Measurements from ENCODE around the gene RASGEF1B.

The RASGEF1B gene

GRCh38 chr4:81376720-81377119, 95.0 kb downstream of the RASGEF1B start:
- Histone ChIP-seq H3K4ac (ENCODE audit: low read depth, low read length) (no peak overlapping the region), H2BK12ac (ENCODE audit: low read length) (no peak overlapping the region), H3K27me3 (ENCODE audit: insufficient read depth, low read length) (no peaks in the 10 kb centered on the region), H3K79me2 (ENCODE audit: control insufficient read depth, insufficient read depth, low read length, poor library complexity) (no peaks in the 10 kb centered on the region), H3K14ac (ENCODE audit: low read length) (no peak overlapping the region), H3K9me3 (ENCODE audit: insufficient read depth, low read depth, low read length) (no peaks in the 10 kb centered on the region), H2BK120ac (ENCODE audit: insufficient read depth, low read length, poor library complexity) (no peak overlapping the region), H3K4me1 (ENCODE audit: control insufficient read depth in 1 of 2, insufficient read depth in 2 of 2, low read length in 2 of 2) (no peaks in the 10 kb centered on the region), H3K79me1 (ENCODE audit: low read length) (no peaks in the 10 kb centered on the region), H4K12ac (ENCODE audit: low read depth, low read length) (no peak overlapping the region), H2AFZ (ENCODE audit: insufficient read depth, low read length, poor library complexity) (no peak overlapping the region), H3K4me3 (ENCODE audit: low read depth, low read length) (no peak overlapping the region), H4K8ac (ENCODE audit: low read depth, low read length) (no peak overlapping the region), H3K18ac (ENCODE audit: low read length) (no peak overlapping the region), H3K27ac (ENCODE audit: low read depth, low read length) (no peak overlapping the region), H2BK5ac (ENCODE audit: low read depth, low read length, poor library complexity) (no peak overlapping the region), H3K23ac (ENCODE audit: low read length) (no peak overlapping the region), H3K36me3 (ENCODE audit: control insufficient read depth in 1 of 2, insufficient read depth in 2 of 2, low read length in 2 of 2) (no peaks in the 10 kb centered on the region), H4K91ac (ENCODE audit: low read depth, low read length) (no peak overlapping the region), H3K4me2 (ENCODE audit: low read length) (no peak overlapping the region), H3K9ac (ENCODE audit: low read length) (no peak overlapping the region), H2AK5ac (ENCODE audit: low read length) (no peak overlapping the region)
- DNase-seq, result no peak
- WGBS (ENCODE audit: extremely low coverage, insufficient coverage, insufficient read length), result no CpG with 5 or more reads among the region's 2 CpGs

Data from trophoblast cell (in vitro differentiated cells and primary cell).